Smooth muscle cell (in vitro differentiated cells): ENCODE measurements around the gene PPCDC. TPM values are rescaled to one million over a fixed set of nuclear protein-coding genes. Genes with fewer than 3 reads are reported as not detected.

Experiments used
- DNase-seq: peaks from one replicate; lab custom pipeline; 2025; ENCODE audit not compliant: unreplicated experiment; lab: John Stamatoyannopoulos, UW
- H2AFZ ChIP-seq: fragments of 200-600 bp; sonication (generic); 2 replicates; pipeline ENCODE4 v1.6.0; 2016; ENCODE audit warnings: antibody characterized with exemption, low read depth, mild to moderate bottlenecking
- H3F3A ChIP-seq: fragments of 200-600 bp; sonication (generic); 2 replicates; pipeline ENCODE4 v1.6.0; 2017; ENCODE audit warnings: antibody characterized with exemption, low read depth
- H3K27ac ChIP-seq: fragments of 200-600 bp; sonication (generic); 2 replicates; pipeline ENCODE4 v1.5.1; 2016; ENCODE audit warnings: low read depth, mild to moderate bottlenecking
- H3K27me3 ChIP-seq: fragments of 200-600 bp; sonication (generic); 2 replicates; pipeline ENCODE4 v1.6.1; 2016; ENCODE audit warnings: low read depth, mild to moderate bottlenecking
- H3K36me3 ChIP-seq: fragments of 200-600 bp; sonication (generic); 2 replicates; pipeline ENCODE4 v1.5.1; 2016; ENCODE audit warnings: low read depth
- H3K4me1 ChIP-seq: fragments of 200-600 bp; sonication (generic); 2 replicates; pipeline ENCODE4 v1.5.1; 2016; ENCODE audit warnings: low read depth
- H3K4me2 ChIP-seq: fragments of 200-600 bp; sonication (generic); 2 replicates; pipeline ENCODE4 v1.6.0; 2016; ENCODE audit warnings: mild to moderate bottlenecking
- H3K4me3 ChIP-seq: fragments of 200-600 bp; sonication (generic); 2 replicates; pipeline ENCODE4 v1.5.1; 2016; ENCODE audit warnings: mild to moderate bottlenecking
- H3K79me2 ChIP-seq: fragments of 200-600 bp; sonication (generic); 2 replicates; pipeline ENCODE4 v1.6.0; 2016; ENCODE audit warnings: low read depth, mild to moderate bottlenecking
- H3K9ac ChIP-seq: fragments of 200-600 bp; sonication (generic); 2 replicates; pipeline ENCODE4 v1.6.0; 2016; ENCODE audit warnings: low read depth
- H3K9me3 ChIP-seq: fragments of 200-600 bp; sonication (generic); replicated peaks from 2 replicates; pipeline ENCODE4 v1.5.1; 2016; ENCODE audit warnings: low read depth
- H4K20me1 ChIP-seq: fragments of 200-600 bp; sonication (generic); 2 replicates; pipeline ENCODE4 v1.6.0; 2016; ENCODE audit warnings: low read depth
- WGBS: methylation state at CpG from one replicate; pipeline ENCODE4 v1.1.7; 2016; ENCODE audit warnings: low lambda C conversion rate; 5-methylcytosine and 5-hydroxymethylcytosine counted together
- polyA plus RNA-seq: library from polyadenylated mRNA; unstranded; fragments of >200 nt; fragmentation: Nextera tagmentation; extraction: Ambion mirVana; gene quantifications from 2 replicates; pipeline ENCODE4 v1.2.1, GENCODE V29; 2016
- total RNA-seq: library from RNA; depleted of rRNA; stranded (reverse); fragments of >200 nt; gene quantifications from 2 replicates; pipeline ENCODE4 v1.2.3, GENCODE V29; 2014
- TF ChIP-seq, protein P1 (sequence below): fragments of 200-600 bp; sonication (generic); IDR thresholded peaks from 2 replicates; pipeline ENCODE4 v1.5.1; 2017; ENCODE audit warnings: borderline replicate concordance, mild to moderate bottlenecking, antibody characterized with exemption; ENCODE audit not compliant: insufficient read depth, poor library complexity, severe bottlenecking

Gene PPCDC
- total and polyA plus RNA-seq, 2 experiments from 2014 or later, result 7.8 to 33.7 TPM

GRCh38 chr15:74994236-74994635 lies 29.2 kb upstream of the PPCDC start:
- H3K27ac ChIP-seq, result no peak overlapping the region
- no peak overlapping the region for H3K9ac ChIP-seq
- H3K9me3 ChIP-seq, result no peaks in the 10 kb centered on the region
- 91% methylated on average over 2 of the region's 2 CpGs for WGBS
- H3K36me3 ChIP-seq, result no peaks in the 10 kb centered on the region
- no peak for DNase-seq
- H2AFZ ChIP-seq, result no peak overlapping the region
- H3K4me1 ChIP-seq, result no peaks in the 10 kb centered on the region
- no peak overlapping the region for H3K4me2 ChIP-seq
- no peaks in the 10 kb centered on the region for H3K79me2 ChIP-seq
- TF ChIP-seq, protein P1, sequence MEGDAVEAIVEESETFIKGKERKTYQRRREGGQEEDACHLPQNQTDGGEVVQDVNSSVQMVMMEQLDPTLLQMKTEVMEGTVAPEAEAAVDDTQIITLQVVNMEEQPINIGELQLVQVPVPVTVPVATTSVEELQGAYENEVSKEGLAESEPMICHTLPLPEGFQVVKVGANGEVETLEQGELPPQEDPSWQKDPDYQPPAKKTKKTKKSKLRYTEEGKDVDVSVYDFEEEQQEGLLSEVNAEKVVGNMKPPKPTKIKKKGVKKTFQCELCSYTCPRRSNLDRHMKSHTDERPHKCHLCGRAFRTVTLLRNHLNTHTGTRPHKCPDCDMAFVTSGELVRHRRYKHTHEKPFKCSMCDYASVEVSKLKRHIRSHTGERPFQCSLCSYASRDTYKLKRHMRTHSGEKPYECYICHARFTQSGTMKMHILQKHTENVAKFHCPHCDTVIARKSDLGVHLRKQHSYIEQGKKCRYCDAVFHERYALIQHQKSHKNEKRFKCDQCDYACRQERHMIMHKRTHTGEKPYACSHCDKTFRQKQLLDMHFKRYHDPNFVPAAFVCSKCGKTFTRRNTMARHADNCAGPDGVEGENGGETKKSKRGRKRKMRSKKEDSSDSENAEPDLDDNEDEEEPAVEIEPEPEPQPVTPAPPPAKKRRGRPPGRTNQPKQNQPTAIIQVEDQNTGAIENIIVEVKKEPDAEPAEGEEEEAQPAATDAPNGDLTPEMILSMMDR, result no peak
- peaks cover 30% of the 10 kb centered on the region for H3K27me3 ChIP-seq
- H3K4me3 ChIP-seq, result no peak overlapping the region
- H4K20me1 ChIP-seq, result no peaks in the 10 kb centered on the region
- no peaks in the 10 kb centered on the region for H3F3A ChIP-seq

- TF ChIP-seq, protein P1, result no peak
- no peaks in the 10 kb centered on the region for H3K36me3 ChIP-seq
- H3K9ac ChIP-seq, result no peak overlapping the region
- H2AFZ ChIP-seq, result no peak overlapping the region
- H4K20me1 ChIP-seq, result no peaks in the 10 kb centered on the region
- H3K9me3 ChIP-seq, result no peaks in the 10 kb centered on the region
- peaks cover 27% of the 10 kb centered on the region for H3K27me3 ChIP-seq
- H3K4me1 ChIP-seq, result no peaks in the 10 kb centered on the region
- no peak overlapping the region for H3K4me3 ChIP-seq
- no peaks in the 10 kb centered on the region for H3K79me2 ChIP-seq
- no peaks in the 10 kb centered on the region for H3F3A ChIP-seq
- no peak overlapping the region for H3K27ac ChIP-seq
- DNase-seq, result no peak
- no peak overlapping the region for H3K4me2 ChIP-seq
- 43% methylated on average over 5 of the region's 5 CpGs for WGBS
Measured at GRCh38 chr15:74994685-74995084, 28.7 kb upstream of the PPCDC start.

DNA sequence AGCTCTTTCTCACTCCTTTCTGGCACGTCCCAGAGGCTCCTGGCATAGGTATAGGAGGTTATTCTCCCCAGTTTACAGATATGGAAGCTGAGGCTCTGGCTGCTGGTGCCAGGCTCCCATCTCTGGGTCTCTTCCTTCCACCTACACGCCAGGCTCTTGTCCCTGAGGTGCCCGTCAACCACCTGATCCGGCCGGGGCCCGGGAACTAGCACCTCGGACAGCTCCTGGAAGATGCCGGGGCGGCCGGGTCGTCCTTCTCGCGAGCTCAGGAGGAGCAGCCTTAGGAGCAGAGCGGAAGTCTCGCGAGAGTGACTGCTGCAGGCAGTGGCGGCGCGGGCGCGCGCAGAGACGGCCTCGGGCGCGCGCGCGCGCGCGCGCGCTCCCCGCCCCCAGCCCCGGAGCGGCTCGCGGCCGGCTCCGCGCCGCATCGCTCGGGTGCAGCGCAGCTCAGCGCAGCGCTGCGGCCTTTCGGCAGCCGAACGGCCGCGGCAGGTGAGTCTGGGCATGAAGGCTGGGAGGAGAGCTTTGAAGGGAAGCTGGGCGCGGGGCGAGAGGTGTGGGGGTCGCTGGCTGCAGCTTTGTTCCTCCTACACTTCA lies 28.1 kb upstream of the PPCDC start, which contains the start of gene SCAMP5:
TSS of gene SCAMP5 (plus strand) at position 382 of the 597 bp plus-strand sequence. CDS start 16,277 bp downstream, outside the sequence.
- Histone ChIP-seq H3K27me3 (peaks cover 26% of the 10 kb centered on the region), H3K36me3 (no peaks in the 10 kb centered on the region), H3K79me2 (no peaks in the 10 kb centered on the region), H3K9ac (no peak within 1 kb of the TSS), H2AFZ (peak within 1 kb of the TSS; percentile 75), H3K4me1 (no peaks in the 10 kb centered on the region), H3K9me3 (no peaks in the 10 kb centered on the region), H4K20me1 (no peaks in the 10 kb centered on the region), H3K27ac (no peak within 1 kb of the TSS), H3K4me2 (peak within 1 kb of the TSS; percentile 100), H3K4me3 (peak within 1 kb of the TSS; percentile 79), H3F3A (no peaks in the 10 kb centered on the region)
- TF ChIP-seq, protein P1, result no peak
- peak; percentile 84 for DNase-seq
- WGBS, result 2% methylated on average over 56 of the region's 58 CpGs
